ENCODE data around the gene ARID5B.

DNA sequence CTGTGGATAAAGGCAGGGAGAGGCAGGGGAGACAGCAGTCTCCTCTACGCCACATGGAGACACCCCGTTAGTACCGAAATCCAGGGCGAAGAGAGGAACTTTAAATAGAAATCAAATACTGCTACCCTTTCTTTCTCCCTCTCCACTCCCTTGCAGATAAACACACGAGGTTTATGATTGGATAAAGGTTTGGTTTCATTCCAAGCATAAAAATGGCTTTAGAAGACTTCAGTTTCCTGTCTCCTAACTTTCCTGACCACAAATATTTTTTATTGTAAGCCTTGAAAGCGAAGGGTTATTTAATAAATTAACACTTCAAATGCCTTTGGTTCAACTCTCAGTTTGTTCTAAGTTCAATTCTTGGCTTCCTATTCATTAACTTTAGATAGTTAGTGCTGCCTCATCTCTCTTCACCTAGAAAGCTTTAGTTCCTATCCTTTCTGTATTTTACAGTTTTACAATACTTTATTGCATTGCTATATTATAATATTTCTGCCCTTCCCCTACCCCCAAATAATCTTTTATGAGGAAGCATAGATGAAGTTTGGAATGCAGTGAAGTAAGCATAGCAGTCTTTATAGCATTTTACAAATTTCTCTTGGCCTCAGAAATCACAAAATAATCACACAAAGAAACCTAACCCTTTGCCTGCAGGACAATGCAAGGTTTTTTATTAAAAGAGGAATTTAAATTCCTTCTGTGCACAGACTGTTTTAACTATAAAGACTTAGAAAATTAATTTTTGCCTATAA, 31.5 kb upstream of the ARID5B start:
- TF ChIP-seq ZNF121 (CRISPR knock-in tag; IDR thresholded peaks at IDR 0.05) = no peak
- no peak for TF ChIP-seq USF2 (CRISPR knock-in tag; IDR thresholded peaks at IDR 0.05)
- TF ChIP-seq, protein P1, sequence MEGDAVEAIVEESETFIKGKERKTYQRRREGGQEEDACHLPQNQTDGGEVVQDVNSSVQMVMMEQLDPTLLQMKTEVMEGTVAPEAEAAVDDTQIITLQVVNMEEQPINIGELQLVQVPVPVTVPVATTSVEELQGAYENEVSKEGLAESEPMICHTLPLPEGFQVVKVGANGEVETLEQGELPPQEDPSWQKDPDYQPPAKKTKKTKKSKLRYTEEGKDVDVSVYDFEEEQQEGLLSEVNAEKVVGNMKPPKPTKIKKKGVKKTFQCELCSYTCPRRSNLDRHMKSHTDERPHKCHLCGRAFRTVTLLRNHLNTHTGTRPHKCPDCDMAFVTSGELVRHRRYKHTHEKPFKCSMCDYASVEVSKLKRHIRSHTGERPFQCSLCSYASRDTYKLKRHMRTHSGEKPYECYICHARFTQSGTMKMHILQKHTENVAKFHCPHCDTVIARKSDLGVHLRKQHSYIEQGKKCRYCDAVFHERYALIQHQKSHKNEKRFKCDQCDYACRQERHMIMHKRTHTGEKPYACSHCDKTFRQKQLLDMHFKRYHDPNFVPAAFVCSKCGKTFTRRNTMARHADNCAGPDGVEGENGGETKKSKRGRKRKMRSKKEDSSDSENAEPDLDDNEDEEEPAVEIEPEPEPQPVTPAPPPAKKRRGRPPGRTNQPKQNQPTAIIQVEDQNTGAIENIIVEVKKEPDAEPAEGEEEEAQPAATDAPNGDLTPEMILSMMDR (IDR thresholded peaks at IDR 0.05) = no peak
- no peak for TF ChIP-seq PREB (CRISPR knock-in tag; IDR thresholded peaks at IDR 0.05; ENCODE audit: borderline replicate concordance)
- TF ChIP-seq, protein P2, sequence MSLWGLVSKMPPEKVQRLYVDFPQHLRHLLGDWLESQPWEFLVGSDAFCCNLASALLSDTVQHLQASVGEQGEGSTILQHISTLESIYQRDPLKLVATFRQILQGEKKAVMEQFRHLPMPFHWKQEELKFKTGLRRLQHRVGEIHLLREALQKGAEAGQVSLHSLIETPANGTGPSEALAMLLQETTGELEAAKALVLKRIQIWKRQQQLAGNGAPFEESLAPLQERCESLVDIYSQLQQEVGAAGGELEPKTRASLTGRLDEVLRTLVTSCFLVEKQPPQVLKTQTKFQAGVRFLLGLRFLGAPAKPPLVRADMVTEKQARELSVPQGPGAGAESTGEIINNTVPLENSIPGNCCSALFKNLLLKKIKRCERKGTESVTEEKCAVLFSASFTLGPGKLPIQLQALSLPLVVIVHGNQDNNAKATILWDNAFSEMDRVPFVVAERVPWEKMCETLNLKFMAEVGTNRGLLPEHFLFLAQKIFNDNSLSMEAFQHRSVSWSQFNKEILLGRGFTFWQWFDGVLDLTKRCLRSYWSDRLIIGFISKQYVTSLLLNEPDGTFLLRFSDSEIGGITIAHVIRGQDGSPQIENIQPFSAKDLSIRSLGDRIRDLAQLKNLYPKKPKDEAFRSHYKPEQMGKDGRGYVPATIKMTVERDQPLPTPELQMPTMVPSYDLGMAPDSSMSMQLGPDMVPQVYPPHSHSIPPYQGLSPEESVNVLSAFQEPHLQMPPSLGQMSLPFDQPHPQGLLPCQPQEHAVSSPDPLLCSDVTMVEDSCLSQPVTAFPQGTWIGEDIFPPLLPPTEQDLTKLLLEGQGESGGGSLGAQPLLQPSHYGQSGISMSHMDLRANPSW (CRISPR knock-in tag; conservative IDR thresholded peaks at IDR 0.05; ENCODE audit: low read depth) = no peak
- no peak for TF ChIP-seq FOXK1 (CRISPR knock-in tag; IDR thresholded peaks at IDR 0.05)
- no peak for TF ChIP-seq ATF1 (CRISPR knock-in tag; IDR thresholded peaks at IDR 0.05)
- TF ChIP-seq NR1H2 (CRISPR knock-in tag; IDR thresholded peaks at IDR 0.05) = no peak
- TF ChIP-seq SP1 (CRISPR knock-in tag; conservative IDR thresholded peaks at IDR 0.05) = no peak
- TF ChIP-seq CBFB (CRISPR knock-in tag; IDR thresholded peaks at IDR 0.05; ENCODE audit: low read depth) = no peak
- no peak for TF ChIP-seq ZNF219 (CRISPR knock-in tag; IDR thresholded peaks at IDR 0.05; ENCODE audit: borderline replicate concordance)

Data from WTC11 (cell line).